Measurements from ENCODE around the gene THAP8.
"Not testable (repeated sequence)": the region's sequence is repeated elsewhere in the genome, so short reads cannot be mapped to it uniquely, and the experiment has no call there.

The THAP8 gene

DNA sequence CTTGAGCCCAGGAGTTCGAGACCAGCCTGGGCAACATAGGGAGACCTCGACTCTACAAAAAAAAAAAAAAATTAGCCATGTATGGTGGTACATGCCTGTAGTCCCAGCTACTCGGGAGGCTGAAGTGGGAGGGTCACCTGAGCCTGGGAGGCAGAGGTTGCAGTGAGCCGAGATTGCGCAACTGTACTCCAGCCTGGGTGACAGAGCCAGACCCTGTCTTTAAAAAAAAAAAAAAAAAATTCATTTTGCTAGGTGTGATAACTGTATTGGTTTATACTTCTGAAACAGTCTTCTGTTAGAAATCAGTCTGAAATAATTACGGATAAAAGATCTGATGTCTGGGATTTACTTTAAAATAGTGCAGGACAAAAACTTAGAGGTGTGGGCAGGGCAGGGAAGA is 13.0 kb downstream of the THAP8 start:
- not testable (repeated sequence) for DNase-seq (ENCODE audit: low read depth, low spot score); H3K4me3 ChIP-seq (ENCODE audit: low read length)

DNA sequence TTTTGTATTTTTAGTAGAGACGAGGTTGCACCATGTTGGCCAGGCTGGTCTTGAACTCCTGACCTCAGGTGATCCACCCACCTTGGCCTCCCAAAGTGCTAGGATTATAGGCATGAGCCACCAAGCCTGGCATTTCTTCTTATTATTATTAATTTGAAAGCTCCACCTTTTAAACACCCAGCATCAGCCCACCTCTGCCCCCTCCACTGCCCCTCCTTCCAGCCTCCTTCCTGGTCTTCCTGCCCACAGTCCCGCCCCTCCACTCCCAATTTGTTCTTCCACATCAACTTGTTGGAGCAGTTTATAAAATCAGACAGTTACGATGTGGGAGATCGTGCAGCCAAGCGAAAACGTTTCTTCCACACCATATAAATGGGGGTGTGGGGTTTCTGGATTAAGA is 13.6 kb downstream of the THAP8 start:
- DNase-seq (ENCODE audit: low read depth, low spot score) = no peak
- no peak overlapping the region for H3K4me3 ChIP-seq (ENCODE audit: low read length)

DNA sequence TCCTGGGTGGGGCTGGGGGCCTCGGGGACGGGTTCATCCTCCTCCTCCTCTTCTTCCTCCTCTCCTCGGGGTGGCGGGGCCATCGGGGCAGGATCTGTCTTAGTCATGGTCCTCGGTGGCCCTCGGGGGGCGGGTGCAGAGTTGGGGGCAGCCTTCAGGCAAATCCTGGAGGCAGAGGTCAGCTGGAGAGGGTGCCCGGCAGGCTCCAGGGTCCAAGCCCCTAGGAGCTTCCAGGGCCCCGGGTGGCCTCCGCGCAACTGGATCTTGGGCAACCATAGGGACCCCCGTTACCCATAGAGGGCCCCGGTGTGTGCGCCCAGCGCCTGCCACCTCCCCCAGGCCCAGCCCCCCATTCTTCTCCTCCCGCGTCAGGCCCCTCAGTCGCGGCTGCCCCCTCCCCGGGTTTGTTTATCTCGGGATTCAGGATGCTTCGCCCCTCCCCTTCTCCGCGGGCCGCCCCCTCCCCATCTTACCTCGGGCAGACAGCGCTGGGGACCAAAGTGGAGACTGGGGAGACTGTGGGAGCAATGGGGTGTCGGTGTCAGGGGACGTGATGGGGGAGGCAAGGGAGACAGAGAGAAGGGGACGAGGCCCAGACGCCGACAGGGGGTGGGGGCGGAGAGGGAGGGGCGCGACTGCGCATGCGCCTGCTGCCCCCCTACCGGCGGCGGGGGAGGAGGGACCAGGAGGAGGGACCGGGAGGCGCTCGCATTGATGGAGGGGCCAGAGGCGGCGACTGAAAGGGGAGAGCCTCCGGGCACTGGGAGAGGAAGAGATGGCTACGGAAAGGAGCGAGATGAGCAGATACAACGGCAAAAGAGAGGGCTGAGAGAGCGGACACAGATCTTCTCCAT is 21.6 kb downstream of the THAP8 start, which contains the start of gene CLIP3:
Gene CLIP3 (minus strand): TSS at position 623 of the 854 bp plus-strand sequence. CDS start 516 bp downstream, at position 107.
- peak within 1 kb of the TSS; percentile 61 for H3K4me3 ChIP-seq (ENCODE audit: low read length)
- DNase-seq (ENCODE audit: low read depth, low spot score) = peak; percentile 53

DNA sequence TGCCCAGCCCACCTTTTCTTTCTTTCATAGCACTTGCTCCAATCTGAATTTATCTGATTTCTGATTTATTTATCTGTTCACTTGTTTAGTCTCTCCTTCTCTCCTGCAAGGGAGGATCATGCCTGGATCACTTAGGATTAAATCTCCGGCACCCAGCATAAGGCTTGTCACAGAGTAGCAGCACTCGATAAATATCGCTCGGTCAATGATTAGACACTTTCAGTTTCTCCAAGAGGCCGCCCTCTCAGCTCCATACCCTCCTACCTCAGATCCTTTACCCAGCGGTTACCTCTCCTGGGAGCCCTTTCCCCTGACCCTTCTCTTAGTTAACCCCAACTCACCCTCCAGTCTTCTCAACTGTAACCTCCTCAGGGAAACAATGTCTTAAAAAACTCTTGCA is 22.8 kb downstream of the THAP8 start:
- H3K4me3 ChIP-seq (ENCODE audit: low read length) = no peak overlapping the region
- no peak for DNase-seq (ENCODE audit: low read depth, low spot score)

DNA sequence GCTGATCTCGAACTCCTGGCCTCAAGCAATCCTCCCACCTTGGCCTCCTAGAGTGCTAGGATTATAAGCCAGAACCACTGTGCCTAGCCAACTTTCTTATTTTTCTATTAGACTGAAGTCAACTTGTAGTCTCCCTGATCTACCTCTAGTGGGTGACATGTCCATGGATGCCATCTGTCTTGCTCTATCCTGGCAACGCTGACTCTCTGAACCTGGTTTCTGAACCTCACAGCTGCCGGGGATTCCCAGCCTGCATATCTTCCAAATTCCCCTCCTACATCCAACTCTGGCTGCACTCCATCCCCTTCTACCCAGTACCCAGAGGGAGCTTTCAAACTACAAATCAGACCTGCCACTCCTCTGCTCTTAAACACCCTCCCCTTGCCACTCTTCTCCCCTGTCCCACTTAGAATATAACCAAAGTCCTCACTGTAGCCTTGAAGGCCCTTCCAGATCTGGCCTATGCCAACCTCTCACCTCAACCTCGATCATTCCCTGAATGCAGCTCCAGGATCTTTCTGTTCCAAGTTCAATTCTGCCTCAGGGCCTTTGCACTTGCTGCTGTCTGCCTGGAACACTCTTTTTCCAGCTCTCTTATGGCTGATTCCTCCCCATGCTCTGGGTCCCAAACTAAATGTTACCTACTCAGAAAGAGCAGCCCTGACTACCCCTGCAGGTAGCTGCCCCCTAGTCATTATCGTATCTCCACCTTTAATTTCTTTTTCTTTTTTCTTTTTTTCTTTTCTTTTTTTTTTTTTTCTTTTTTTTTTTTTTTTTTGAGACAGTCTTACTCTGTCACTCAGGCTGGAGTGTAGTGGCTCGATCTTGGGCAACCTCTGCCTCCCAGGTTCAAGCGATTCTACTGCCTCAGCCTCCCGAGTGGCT is 23.6 kb downstream of the THAP8 start:
- DNase-seq (ENCODE audit: low read depth, low spot score) = no peak

DNA sequence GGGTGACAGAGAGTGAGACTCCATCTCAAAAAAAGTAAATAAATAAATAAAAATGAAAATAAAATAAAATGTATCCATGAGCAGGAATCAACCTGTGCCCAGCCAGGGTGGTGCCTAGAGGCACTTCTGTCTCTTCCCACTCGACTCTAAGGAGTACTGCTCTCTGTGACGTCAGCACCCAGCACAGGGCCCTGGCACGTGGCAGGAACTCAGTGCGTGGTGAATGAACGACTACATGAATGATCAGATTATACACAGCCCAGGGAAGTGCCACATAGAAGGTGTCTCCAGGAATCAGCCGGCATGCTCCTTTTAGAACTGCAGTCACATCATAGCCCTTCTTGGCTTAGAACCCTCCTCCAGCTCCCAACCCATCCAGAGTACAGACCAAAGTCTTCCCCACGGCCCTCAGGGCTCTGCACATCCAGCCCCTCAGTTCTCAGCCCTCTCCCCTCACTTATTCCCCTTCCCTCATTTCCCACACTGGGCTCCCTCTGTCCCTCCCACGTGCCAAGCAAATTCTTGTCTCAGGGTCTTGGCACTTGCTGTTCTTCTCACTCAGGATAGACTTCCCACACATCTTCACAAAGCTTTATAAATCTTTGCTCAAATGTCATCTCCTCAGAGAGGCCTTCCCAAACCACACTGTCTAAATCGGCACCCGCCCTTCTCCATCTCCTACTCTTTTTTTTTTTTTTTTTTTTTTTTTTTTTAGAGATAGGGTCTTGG is 25.6 kb downstream of the THAP8 start:
- no peak for DNase-seq (ENCODE audit: low read depth, low spot score)
- H3K4me3 ChIP-seq (ENCODE audit: low read length) = no peak overlapping the region

More for the DNA sequence above, 23.6 kb downstream of the THAP8 start:
- no peak overlapping the region for H3K4me3 ChIP-seq (ENCODE audit: low read length)

DNA sequence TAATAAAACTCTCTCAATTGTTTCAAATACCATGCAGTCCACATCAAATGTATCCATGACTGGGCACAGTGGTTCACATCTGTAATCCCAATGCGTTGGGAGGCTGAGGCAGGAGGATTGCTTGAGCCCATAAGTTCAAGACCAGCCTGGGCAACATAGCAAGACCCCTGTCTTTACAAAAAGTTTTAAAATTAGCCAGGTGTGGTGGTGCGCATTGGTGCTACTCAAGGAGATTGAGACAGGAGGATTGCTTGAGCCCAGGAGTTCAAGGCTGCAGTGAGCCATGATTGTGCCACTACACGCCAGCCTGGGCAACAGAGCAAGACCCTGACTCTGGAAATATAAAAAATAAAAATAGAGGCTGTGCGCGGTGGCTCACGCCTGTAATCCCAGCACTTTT is 26.4 kb downstream of the THAP8 start:
- DNase-seq (ENCODE audit: low read depth, low spot score) = no peak
- no peak overlapping the region for H3K4me3 ChIP-seq (ENCODE audit: low read length)

DNA sequence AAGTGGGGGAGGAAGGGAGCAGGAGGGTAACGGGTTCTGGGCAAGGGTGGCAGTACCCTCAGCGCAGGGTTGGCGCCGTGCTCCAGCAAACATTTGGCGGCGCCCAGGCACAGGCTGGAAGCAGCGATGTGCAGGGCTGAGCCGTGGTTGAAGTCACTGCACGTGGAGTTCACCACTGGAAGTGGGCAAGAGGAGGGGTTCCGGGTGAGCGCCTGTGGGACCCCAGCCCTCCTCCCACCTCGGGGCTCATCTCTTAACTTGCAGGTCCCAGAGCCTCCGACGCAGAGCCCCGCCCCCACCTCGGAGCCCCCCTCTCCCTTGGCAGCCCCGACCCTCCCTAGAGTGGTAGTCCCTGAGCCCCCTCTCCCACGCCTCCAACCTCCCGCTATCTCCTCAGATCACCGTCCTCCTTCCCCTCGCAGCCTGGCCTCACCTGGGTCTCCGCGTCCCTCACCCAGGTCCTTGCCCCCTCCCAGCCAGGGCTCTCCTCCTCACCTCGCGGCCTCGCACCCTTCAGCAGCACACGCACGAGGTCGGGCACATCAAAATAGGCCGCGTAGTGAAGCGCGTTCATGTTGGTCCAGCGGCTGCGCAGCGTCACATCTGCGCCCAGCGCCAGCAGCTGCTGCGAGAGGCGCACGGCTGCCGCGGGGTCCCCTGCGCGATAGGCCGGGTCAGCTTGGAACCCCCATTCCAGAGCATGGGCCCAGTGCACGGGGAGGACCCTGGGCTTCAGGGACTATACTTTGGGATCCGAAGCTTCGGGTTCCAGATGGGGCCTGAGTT is 27.8 kb downstream of the THAP8 start:
- no peak overlapping the region for H3K4me3 ChIP-seq (ENCODE audit: low read length)
- DNase-seq (ENCODE audit: low read depth, low spot score) = no peak

DNA sequence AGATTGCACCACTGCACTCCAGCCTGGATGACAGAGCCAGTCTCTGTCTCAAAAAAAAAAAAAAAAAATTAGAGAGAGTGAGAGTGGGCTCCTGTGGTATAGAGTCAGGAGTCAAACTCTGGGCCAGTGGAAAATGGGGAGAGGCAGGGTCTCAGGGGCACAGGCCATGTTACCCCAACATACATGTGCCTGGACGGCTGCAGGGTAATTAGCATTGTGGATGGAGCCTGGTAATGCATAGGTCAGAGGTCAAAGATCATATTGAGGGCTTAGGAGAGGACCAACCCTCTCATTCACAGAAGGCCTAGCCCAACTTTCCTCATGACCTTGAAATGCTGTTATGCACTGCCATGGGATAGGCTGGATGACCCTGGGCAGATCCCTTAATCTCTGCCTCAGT is 28.5 kb downstream of the THAP8 start:
- no peak for DNase-seq (ENCODE audit: low read depth, low spot score)
- no peak overlapping the region for H3K4me3 ChIP-seq (ENCODE audit: low read length)

DNA sequence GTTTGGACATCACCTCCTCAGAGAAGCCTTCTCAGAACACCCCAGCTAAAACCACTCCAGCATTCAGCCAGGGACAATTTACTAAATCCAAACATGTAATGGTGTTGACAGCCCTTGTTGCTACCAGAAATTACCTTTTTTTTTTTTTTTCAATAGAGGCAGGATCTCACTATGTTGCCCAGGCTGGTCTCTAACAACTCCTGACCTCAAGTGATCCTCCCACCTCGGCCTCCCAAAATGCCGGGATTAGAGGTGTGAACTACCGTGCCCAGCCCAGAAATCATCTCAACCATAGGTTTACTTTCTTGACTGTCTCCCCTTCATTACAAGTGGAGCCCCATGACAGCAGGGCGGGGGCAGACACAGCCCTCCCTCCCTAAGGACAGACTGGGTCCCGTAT is 30.7 kb downstream of the THAP8 start:
- no peak overlapping the region for H3K4me3 ChIP-seq (ENCODE audit: low read length)
- no peak for DNase-seq (ENCODE audit: low read depth, low spot score)

DNA sequence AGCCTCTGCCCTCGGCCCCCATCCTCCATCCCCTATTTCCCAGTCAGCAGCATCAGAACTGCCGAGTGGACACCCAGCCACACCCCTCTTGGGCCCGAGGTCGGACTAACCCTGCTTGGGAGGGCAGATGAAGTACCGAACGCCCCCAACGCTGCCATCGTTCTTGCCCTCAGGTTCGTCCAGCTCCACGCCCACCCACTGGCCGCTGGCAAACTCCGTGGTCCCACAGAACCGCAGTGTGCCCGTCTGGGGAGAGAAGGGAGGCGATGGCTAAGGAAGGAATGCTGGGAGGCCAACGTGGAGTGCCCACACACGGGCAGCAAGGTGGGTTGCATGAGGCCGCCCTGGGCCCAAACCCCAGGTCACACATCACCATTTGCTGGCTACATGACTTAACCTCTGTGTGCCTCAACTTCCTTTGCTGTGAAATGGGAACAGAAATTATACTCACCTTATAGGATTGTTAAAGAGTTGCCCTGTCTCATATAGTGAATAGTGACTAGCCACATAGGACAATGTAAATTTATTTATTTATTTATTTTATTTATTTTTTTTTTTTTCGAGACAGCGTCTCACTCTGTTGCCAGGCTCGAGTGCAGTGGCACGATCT is 34.9 kb downstream of the THAP8 start:
- no peak for DNase-seq (ENCODE audit: low read depth, low spot score)
- no peak overlapping the region for H3K4me3 ChIP-seq (ENCODE audit: low read length)

DNA sequence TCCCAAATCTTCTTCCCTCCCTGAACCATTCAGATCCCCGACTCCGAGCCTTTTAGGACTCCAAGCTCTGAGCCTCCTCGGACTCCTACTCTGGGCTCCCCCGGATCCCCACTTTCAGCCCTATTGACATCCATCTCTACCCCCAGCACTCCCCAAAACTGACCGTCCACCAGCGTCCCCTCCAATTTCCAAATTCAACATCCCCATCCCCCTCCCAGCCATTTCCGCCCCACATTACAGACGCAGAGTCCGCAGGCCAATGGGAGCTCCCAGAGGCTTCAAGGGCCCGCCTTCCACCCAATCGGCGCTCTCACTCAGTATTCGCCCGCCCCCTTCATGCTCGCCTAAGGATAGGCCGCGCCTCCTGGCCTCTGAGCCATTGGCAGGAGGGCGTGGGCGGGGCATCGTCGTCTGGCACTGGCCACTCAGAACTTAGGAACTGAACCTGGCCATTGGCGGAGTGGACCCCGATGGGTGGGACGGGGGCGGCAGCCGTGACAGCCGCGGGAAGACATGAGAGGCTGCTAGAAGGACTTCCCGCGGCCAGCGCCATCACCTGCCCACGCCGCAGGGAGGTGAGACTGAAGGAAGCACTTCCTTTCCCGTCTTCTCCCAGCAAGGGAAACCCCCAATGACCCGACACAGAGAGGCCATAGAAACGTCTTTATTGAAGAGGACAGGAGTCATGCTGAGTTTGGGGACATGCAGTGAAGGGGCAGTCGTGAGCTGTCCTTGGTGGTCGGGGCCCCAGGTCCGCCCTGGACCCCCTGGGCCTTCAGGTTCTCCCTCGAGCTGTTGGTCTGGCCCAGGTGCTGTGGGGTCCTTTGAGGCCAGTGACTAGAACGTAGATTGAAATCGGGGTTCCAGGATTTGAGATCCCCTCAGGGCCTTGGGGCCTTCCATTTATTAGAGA is 39.8 kb downstream of the THAP8 start, which contains the start of gene ALKBH6:
Gene ALKBH6 (minus strand): TSS at position 202 of the 913 bp plus-strand sequence. CDS start 816 bp downstream, outside the sequence.
- peak; percentile 98 for DNase-seq (ENCODE audit: low read depth, low spot score)
- H3K4me3 ChIP-seq (ENCODE audit: low read length) = peak within 1 kb of the TSS; percentile 93

DNA sequence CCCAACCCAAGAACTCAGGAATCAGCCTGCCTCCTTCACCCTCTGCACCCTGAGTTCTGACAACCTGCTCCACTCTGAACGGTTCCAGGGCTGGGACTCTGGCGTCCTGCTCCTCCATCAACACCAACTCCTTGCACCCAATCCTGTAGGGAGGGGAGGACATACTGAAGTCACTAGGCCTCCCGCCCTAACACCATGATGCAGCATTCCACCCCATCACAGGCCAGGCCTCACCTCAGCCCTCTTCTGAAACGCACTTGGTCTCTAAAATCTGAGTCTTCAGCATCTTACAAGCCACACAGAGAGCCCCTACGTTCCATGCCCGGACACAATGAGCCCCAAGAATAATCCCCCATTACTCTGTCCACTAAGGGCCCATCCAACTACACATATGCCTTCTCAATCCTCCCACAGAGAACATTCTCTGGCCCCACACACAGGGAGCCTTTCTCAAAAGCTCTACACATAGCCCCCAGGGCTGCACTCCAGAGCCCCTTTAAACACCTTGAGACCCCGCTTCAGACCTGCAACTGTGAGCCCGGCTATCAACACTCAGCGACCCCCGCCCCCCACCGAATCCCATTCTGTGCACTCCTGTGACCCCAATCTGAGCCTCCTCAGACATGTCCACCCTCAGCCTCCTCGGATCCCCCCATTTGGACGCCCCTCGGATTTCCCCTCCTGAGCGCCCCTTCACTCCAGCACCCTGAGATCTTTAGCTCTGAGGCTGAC is 40.6 kb downstream of the THAP8 start:
- H3K4me3 ChIP-seq (ENCODE audit: low read length) = peak overlapping the region; percentile 93
- DNase-seq (ENCODE audit: low read depth, low spot score) = no peak

DNA sequence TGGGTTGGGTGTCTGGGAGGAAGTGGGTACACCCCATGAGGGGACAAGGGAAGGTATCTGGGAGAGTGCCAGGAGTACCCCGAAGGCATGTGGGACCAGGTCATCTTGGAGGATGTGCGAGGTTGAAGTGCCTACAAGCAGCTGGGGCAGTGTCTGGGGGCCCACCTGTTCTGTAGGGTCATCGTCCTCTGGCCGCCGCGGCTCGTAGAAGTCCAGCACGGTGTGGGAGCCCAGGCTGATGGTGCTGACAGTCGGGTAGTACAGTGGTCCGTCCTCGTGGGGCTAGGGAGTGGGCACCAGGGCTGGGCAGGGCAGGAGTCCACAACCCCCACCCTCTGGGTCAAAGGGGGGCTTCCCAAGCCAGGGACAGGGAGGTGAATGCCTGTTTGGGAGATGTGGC is 43.7 kb downstream of the THAP8 start:
- no peak overlapping the region for H3K4me3 ChIP-seq (ENCODE audit: low read length)
- DNase-seq (ENCODE audit: low read depth, low spot score) = no peak

DNA sequence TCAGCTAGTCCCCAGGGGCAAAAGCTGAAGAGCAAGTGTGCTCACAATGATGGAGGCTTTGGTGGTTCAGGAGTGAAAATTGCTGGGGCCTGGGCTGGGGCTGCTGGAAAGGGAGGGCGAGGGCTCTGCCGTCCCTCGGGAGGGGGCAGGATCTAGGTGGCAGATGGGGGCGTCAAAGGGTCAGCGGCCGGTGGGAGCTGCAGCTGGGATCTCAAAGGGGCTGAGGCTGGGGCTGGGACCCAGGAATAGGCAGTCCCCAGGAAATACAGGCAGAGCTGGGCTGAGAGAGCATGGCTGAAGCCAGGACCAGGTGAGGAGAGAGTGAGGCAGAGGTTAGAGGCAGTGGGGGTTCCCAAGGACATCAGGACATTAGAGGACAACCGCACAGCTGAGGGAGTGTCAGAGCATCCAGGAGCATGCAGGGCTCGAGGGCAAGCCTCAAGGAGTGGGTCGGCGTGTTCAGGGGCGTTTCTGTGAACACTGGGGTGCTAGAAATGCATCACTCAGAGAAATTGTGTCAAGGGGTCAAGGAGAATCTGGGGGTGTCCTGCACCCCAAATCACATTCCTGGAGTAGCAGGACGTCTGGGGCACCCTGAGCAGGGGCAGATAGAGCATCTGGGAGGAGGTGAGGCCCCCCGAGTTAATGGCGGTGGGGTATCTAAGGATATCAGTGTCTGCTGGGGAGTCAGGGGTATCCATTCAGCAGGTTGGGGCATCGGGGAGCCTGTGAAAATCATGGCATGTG is 44.3 kb downstream of the THAP8 start:
- H3K4me3 ChIP-seq (ENCODE audit: low read length) = no peak overlapping the region
- no peak for DNase-seq (ENCODE audit: low read depth, low spot score)

DNA sequence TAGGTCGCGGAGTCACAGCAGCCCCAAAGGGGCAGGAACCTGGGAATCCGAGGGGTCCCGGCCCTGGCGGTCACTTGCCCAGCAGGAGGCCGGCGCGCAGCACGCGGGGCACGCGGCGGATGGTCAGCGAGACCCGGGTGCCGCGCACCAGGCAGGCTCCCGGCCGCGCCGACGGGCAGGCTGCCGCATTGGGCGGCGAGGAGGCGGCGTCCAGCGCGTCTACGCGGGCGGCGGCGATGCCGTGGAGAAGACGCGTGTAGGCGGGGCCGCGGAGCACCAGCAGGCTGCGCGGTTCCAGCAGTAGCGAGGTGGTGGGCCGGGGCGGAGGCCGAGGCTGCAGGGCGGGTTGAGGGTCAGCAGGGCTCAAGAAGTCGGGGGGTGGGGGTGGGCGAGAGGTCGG is 44.9 kb downstream of the THAP8 start:
- H3K4me3 ChIP-seq (ENCODE audit: low read length) = no peak overlapping the region
- DNase-seq (ENCODE audit: low read depth, low spot score) = no peak
